C4-2B (cell line): ENCODE data around the gene PIP5K1A.
A peak's percentile ranks its signal among the peaks of the same experiment; 100 is the strongest.

Source experiments
- ZFX ChIP-seq: fragments of 450-650 bp; IDR thresholded peaks from 2 replicates; pipeline ENCODE4 v1.6.1; 2017
- TF ChIP-seq, protein P1 (sequence below): fragments of 450-650 bp; conservative IDR thresholded peaks from 2 replicates; pipeline ENCODE4 v1.5.1; 2017; ENCODE audit warnings: mild to moderate bottlenecking

- TF ChIP-seq, protein P1, sequence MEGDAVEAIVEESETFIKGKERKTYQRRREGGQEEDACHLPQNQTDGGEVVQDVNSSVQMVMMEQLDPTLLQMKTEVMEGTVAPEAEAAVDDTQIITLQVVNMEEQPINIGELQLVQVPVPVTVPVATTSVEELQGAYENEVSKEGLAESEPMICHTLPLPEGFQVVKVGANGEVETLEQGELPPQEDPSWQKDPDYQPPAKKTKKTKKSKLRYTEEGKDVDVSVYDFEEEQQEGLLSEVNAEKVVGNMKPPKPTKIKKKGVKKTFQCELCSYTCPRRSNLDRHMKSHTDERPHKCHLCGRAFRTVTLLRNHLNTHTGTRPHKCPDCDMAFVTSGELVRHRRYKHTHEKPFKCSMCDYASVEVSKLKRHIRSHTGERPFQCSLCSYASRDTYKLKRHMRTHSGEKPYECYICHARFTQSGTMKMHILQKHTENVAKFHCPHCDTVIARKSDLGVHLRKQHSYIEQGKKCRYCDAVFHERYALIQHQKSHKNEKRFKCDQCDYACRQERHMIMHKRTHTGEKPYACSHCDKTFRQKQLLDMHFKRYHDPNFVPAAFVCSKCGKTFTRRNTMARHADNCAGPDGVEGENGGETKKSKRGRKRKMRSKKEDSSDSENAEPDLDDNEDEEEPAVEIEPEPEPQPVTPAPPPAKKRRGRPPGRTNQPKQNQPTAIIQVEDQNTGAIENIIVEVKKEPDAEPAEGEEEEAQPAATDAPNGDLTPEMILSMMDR: peak; percentile 94
- no peak for TF ChIP-seq ZFX
Measured at GRCh38 chr1:151251656-151252470, 53.5 kb downstream of the PIP5K1A start.
